GM12878 (cell line): ENCODE measurements around the gene CKLF. TPM values are rescaled to one million over a fixed set of nuclear protein-coding genes. Genes with fewer than 3 reads are reported as not detected.
A peak's percentile ranks its signal among the peaks of the same experiment; 100 is the strongest.

Source experiments
- ATAC-seq: fragments of 200-7000 bp; cut with Tn5 transposase; 3 replicates; pipeline ENCODE4 v1.9.1; 2020; ENCODE audit warnings: mild to moderate bottlenecking, moderate library complexity
- BruUV-seq: library from RNA; stranded (reverse); fragments of 400-500 nt; replicated peaks from 2 replicates; lab custom pipeline; 2021; lab: Mats Ljungman, UMichigan
- CTCF ChIA-PET: fragments of 300-600 bp; sonication (Branson Sonifier 250); formaldehyde crosslinking; extraction: SDS; loops from one replicate; lab custom pipeline; 2021; ENCODE audit warnings: inconsistent platforms; lab: Yijun Ruan, JAX
- POLR2A ChIA-PET: fragments of 350-600 bp; formaldehyde crosslinking; extraction: SDS; loops from one replicate; lab custom pipeline; 2021; ENCODE audit warnings: inconsistent platforms; lab: Charles Lee
- RAD21 ChIA-PET: fragments of 300-600 bp; sonication (Branson Sonifier 250); formaldehyde crosslinking; loops from one replicate; lab custom pipeline; 2023; ENCODE audit warnings: antibody characterized with exemption; ENCODE audit not compliant: unreplicated experiment; lab: Charles Lee
- SMC1A ChIA-PET: fragments of 300-600 bp; sonication (Branson Sonifier 250); formaldehyde crosslinking; loops from one replicate; lab custom pipeline; 2023; ENCODE audit not compliant: unreplicated experiment, uncharacterized antibody; lab: Charles Lee
- DNase-seq: peaks from one replicate; pipeline ENCODE4 v3.0.0-alpha.2; 2011; ENCODE audit warnings: low read depth, low spot score
- FAIRE-seq: peaks from 3 replicates; lab custom pipeline; 2011; peaks lifted over from hg19 to GRCh38; lab: Jason Lieb, UNC
- H2AFZ ChIP-seq: 2 replicates; pipeline ENCODE4 v1.6.0; 2011; ENCODE audit warnings: low read depth, low read length, control low read depth; ENCODE audit not compliant: control insufficient read depth
- H3K27ac ChIP-seq: 2 replicates; pipeline ENCODE4 v1.5.1; 2011; ENCODE audit warnings: control low read depth; ENCODE audit not compliant: control insufficient read depth, insufficient read depth
- H3K27me3 ChIP-seq, 2 experiments: replicated peaks in 1 of 2; 2 replicates each; pipeline versions ENCODE4 v1.6.0 to v1.6.1; 2011; ENCODE audit warnings: low read length in 1 of 2; ENCODE audit not compliant: control insufficient read depth in 2 of 2, insufficient read depth in 2 of 2
- H3K36me3 ChIP-seq, 2 experiments: 2 replicates each; pipeline ENCODE4 v1.5.1; 2011; ENCODE audit warnings: low read length in 1 of 2; ENCODE audit not compliant: control insufficient read depth in 2 of 2, insufficient read depth in 2 of 2
- H3K4me1 ChIP-seq: 2 replicates; pipeline ENCODE4 v1.6.1; 2011; ENCODE audit warnings: mild to moderate bottlenecking, low read length, moderate library complexity, mixed read lengths; ENCODE audit not compliant: control insufficient read depth, insufficient read depth
- H3K4me2 ChIP-seq: 2 replicates; pipeline ENCODE4 v1.6.0; 2011; ENCODE audit warnings: control low read depth; ENCODE audit not compliant: control insufficient read depth, insufficient read depth
- H3K4me3 ChIP-seq: fragments of 200-600 bp; sonication (generic); 2 replicates; pipeline ENCODE4 v1.5.1; 2016
- H3K79me2 ChIP-seq: 2 replicates; pipeline ENCODE4 v1.6.0; 2011; ENCODE audit warnings: low read length; ENCODE audit not compliant: control insufficient read depth, insufficient read depth
- H3K9ac ChIP-seq: 2 replicates; pipeline ENCODE4 v1.8.0; 2011; ENCODE audit warnings: low read length, control low read depth, mixed read lengths; ENCODE audit not compliant: control insufficient read depth, insufficient read depth
- H3K9me3 ChIP-seq: replicated peaks from 3 replicates; pipeline ENCODE4 v1.5.1; 2011; ENCODE audit warnings: mild to moderate bottlenecking, low read length; ENCODE audit not compliant: control insufficient read depth, insufficient read depth
- H4K20me1 ChIP-seq: 2 replicates; pipeline ENCODE4 v1.6.0; 2011; ENCODE audit not compliant: control insufficient read depth, insufficient read depth
- CTCF ChIP-seq, 3 experiments: IDR thresholded peaks in 2 of 3; conservative IDR thresholded peaks in 1 of 3; 2 replicates each; pipeline ENCODE4 v1.5.1; 2011; ENCODE audit warnings: low read depth in 3 of 3, low read length in 3 of 3, mild to moderate bottlenecking in 3 of 3, control low read depth in 2 of 3, moderate library complexity in 2 of 3, inconsistent platforms in 1 of 3, mixed read lengths in 1 of 3; ENCODE audit not compliant: control insufficient read depth in 2 of 3, insufficient read depth in 1 of 3; ENCODE audit errors: extremely low read depth in 1 of 3
- ETV6 ChIP-seq, 2 experiments: fragments of 450-650 bp in 1 of 2; IDR thresholded peaks in 1 of 2; conservative IDR thresholded peaks in 1 of 2; 2 replicates each; pipeline ENCODE4 v1.6.1; 2014; ENCODE audit warnings: antibody characterized with exemption in 1 of 2, borderline replicate concordance in 1 of 2, low read depth in 1 of 2, mild to moderate bottlenecking in 1 of 2, moderate library complexity in 1 of 2
- NR2C1 ChIP-seq: fragments of 450-650 bp; IDR thresholded peaks from 2 replicates; pipeline ENCODE4 v1.6.1; 2017; ENCODE audit warnings: antibody characterized with exemption, mild to moderate bottlenecking, moderate library complexity
- WGBS: methylation state at CpG from one replicate; pipeline ENCODE4 v1.1.6; 2016; ENCODE audit warnings: low lambda C conversion rate; ENCODE audit not compliant: insufficient replicate concordance, insufficient coverage; ENCODE audit errors: missing lambda C conversion rate; 5-methylcytosine and 5-hydroxymethylcytosine counted together
- in situ Hi-C: fragments of 300-500 bp; cut with MboI; formaldehyde crosslinking; loops from 9 replicates; pipeline ENCODE4 v1.14.3; 2018; ENCODE audit warnings: mixed read lengths
- intact Hi-C: fragments of 100-400 bp; cut with micrococcal nuclease; formaldehyde crosslinking; loops from one replicate; pipeline ENCODE4 v1.14.2; 2022; ENCODE audit not compliant: unreplicated experiment
- polyA plus RNA-seq, 11 experiments: library from polyadenylated mRNA; depleted of rRNA in 4 of 11; unstranded in 6 of 11; stranded (reverse) in 5 of 11; fragments of >200 nt; fragmentation: Nextera tagmentation in 4 of 11; fragmentation: Illumina TruSeq in 1 of 11; extraction: Ambion mirVana in 4 of 11; extraction: Trizol in 1 of 11; gene quantifications; 1 replicate in 1 of 11; 2 replicates in 10 of 11; pipeline versions ENCODE4 v1.2.1 to v1.2.3, GENCODE V29; 2011 to 2016; ENCODE audit warnings: inconsistent platforms in 2 of 11, missing spikeins in 2 of 11, low read depth in 1 of 11
- total RNA-seq, 4 experiments: library from RNA; depleted of rRNA in 3 of 4; stranded (reverse); fragments of >200 nt in 3 of 4; fragmentation: Illumina TruSeq in 1 of 4; extraction: Trizol in 1 of 4; gene quantifications; 2 replicates each; pipeline versions ENCODE4 v1.2.1 to v1.2.3, GENCODE V29; 2013 to 2021

CKLF gene
- total and polyA plus RNA-seq, 10 of the 15 experiments (the other 5 are each of a cell fraction or from before 2014, with no cell fraction given) = 40.8 to 193 (median 109) TPM

DNA sequence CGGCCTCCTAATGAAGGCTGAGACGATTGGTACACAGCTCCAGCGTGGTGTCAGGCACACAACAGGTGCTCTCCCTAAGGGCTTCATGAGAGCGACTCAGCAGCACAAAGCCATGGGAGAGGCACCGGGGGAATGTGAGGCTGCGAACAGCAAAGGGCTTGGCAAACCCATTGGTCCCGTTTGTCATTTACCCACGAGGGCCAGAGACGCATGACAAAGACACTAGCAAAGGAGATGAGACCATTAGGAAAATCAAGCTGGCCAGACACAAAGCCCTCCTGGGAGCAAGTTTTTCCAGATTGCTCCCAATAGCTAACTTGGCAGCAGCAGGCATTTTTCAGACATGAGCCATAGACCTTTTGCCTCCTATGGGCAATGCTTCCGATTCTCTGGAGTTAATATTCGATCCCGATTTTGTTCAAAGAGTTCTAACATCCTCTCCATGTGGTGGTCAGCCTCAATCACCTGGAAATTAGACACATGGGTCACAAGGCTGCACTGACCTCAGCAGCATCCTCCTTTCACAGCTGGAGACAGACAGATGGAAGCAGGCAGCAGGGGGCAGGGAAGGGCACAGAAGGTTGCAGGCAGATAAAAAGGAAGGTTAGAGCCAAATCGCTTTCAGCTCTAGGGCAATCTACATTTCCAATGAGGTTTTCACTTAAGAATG, 40.6 kb upstream of the CKLF start:
- WGBS = 57% methylated on average over 13 of the region's 13 CpGs
- POLR2A ChIA-PET = no interaction called here
- TF ChIP-seq NR2C1 = no peak
- TF ChIP-seq ETV6 (conservative IDR thresholded peaks at IDR 0.05 in 1 of 2, IDR thresholded peaks at IDR 0.05 in 1 of 2; ENCODE audit: borderline replicate concordance in 1 of 2, low read depth in 1 of 2) = no peak
- TF ChIP-seq CTCF (IDR thresholded peaks at IDR 0.05 in 2 of 3, conservative IDR thresholded peaks at IDR 0.05 in 1 of 3; ENCODE audit: control insufficient read depth in 2 of 3, extremely low read depth in 1 of 3, insufficient read depth in 1 of 3, low read depth in 3 of 3, low read length in 3 of 3) = 0 out of 6 replicates have a peak, but pooled peaks of 1 of the 3 experiments have one; percentile 2
- TF ChIP-seq, all 136 proteins: peak for 1
- CTCF ChIA-PET = interaction anchor here (0.5 to 3.8 kb wide), 10 partner anchors 24 to 233 kb away, joined by 3 to 12 read pairs (median 4); no protein-coding TSS in a partner anchor
- H3K4me3 ChIP-seq = no peak overlapping the region
- intact Hi-C loops (no loop called here), in situ Hi-C loops (no loop called here)
- H3K4me1 ChIP-seq = peaks cover 15% of the 10 kb centered on the region
- no peak overlapping the region for H3K9ac ChIP-seq
- no peaks in the 10 kb centered on the region for H4K20me1 ChIP-seq
- H2AFZ ChIP-seq = no peak overlapping the region
- BruUV-seq = no TSS peak
- no peak for DNase-seq
- H3K9me3 ChIP-seq = no peaks in the 10 kb centered on the region
- no peak for ATAC-seq
- RAD21 ChIA-PET = interaction anchor here (0.7 to 1.0 kb wide), 2 partner anchors 77 to 105 kb away, joined by 3 to 5 read pairs; no protein-coding TSS in a partner anchor
- no peaks in the 10 kb centered on the region; a peak in 1 of 4 replicates for H3K36me3 ChIP-seq
- no peaks in the 10 kb centered on the region for H3K27me3 ChIP-seq
- H3K27ac ChIP-seq = no peak overlapping the region
- SMC1A ChIA-PET = interaction anchor here (0.7 to 1.3 kb wide), 7 partner anchors 9 to 78 kb away, joined by 3 to 5 read pairs (median 4); no protein-coding TSS in a partner anchor
- no peak for FAIRE-seq
- H3K79me2 ChIP-seq = no peaks in the 10 kb centered on the region
- H3K4me2 ChIP-seq = no peak overlapping the region
